ENCODE data around the gene PPME1. TPM values are rescaled to one million over a fixed set of nuclear protein-coding genes. Genes with fewer than 3 reads are reported as not detected.

PPME1 gene
- total RNA-seq, 4 donors from 2014 or later = 32.3 to 55.3 (median 38.8) TPM

DNA sequence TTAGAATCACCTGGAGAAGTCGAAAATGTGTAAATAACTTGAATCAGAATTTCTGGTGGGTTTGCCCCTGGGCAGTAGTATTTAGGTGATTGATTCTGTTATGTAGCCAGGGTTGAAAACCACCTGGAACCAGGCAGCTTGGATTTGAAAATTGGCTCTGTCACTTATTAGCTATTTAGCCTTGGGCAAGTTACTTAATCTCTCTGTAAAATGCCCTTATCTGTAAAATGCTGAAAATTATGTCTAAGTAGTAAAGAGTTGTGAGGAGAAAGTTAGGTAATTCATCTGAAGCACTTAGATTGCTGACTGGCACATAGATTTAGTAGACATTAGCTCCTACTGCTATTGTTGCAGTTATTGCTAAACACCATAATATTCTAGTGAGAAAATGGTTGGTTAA, 49.3 kb downstream of the PPME1 start:
- WGBS, 2 donors = 96 to 100% methylated on average over 1 of the region's 1 CpG
- Histone ChIP-seq H3K36me3 (no peaks in the 10 kb centered on the region), H3K4me3 (replicated peaks in 1 of 3) (no peak overlapping the region), H3K27me3 (no peaks in the 10 kb centered on the region), H3K4me1 (peaks cover 13 to 16% of the 10 kb centered on the region in 2 donors), H3K9me3 (no peaks in the 10 kb centered on the region), H3K27ac (peak overlapping the region; percentile 40 to 73 (median 62))
- no peak for DNase-seq
- intact Hi-C loops (cut with DNase I) = no loop called here
- TF ChIP-seq POLR2A (IDR thresholded peaks at IDR 0.05) = no peak
- TF ChIP-seq, protein P1, sequence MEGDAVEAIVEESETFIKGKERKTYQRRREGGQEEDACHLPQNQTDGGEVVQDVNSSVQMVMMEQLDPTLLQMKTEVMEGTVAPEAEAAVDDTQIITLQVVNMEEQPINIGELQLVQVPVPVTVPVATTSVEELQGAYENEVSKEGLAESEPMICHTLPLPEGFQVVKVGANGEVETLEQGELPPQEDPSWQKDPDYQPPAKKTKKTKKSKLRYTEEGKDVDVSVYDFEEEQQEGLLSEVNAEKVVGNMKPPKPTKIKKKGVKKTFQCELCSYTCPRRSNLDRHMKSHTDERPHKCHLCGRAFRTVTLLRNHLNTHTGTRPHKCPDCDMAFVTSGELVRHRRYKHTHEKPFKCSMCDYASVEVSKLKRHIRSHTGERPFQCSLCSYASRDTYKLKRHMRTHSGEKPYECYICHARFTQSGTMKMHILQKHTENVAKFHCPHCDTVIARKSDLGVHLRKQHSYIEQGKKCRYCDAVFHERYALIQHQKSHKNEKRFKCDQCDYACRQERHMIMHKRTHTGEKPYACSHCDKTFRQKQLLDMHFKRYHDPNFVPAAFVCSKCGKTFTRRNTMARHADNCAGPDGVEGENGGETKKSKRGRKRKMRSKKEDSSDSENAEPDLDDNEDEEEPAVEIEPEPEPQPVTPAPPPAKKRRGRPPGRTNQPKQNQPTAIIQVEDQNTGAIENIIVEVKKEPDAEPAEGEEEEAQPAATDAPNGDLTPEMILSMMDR (IDR thresholded peaks at IDR 0.05) = no peak

DNA sequence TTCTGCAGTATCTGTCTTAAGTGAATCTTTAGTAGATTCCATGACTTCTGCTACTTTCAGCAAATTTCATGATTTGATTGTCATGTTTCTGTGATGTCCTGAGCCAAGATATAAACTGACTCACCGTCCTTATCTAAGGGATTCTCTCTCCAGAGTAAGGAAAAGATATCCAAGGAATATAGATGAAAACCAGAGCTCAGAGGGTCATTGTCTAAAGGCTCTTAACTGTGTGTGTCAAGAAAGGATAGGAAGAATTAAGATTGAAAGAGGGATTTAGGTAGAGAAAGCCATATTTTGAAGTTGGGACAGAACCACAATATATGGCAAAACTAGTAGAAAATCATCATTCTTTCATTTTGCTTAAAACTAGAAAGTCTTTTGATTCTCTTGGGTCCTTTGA, 50.7 kb downstream of the PPME1 start:
- intact Hi-C loops (cut with DNase I) = no loop called here

DNA sequence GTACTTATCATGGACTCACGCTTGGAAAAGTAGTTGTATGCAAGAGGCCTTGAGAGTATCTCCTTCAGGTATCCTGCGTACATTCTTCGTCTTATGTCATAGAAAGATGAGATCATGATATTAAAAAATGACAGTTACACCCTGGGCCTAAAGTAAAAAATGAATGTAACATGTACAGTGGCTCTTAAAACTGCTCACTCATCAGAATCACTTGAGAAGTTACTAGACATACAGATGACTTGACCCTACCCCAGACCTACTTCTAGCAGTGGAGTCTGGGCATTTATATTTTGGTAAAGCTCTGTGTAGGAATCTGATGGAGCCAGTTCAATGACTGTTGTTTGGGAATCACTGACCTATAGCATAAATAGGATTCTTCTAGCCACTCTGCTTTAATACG, 54.5 kb downstream of the PPME1 start:
- no peaks in the 10 kb centered on the region for H3K9me3 ChIP-seq
- H3K27me3 ChIP-seq = no peaks in the 10 kb centered on the region
- TF ChIP-seq POLR2A (IDR thresholded peaks at IDR 0.05) = no peak
- TF ChIP-seq, protein P1 (IDR thresholded peaks at IDR 0.05) = no peak
- intact Hi-C loops (cut with DNase I) = no loop called here
- H3K4me1 ChIP-seq = peaks cover 19 to 38% of the 10 kb centered on the region in 2 donors
- H3K27ac ChIP-seq = peak overlapping the region; percentile 4 to 32 (median 31)
- DNase-seq = no peak
- H3K36me3 ChIP-seq = peaks cover 1 to 2% of the 10 kb centered on the region in 2 donors
- no peak overlapping the region for H3K4me3 ChIP-seq (replicated peaks in 1 of 3)
- 88 to 95% methylated on average over 4 of the region's 4 CpGs for whole genome bisulfite sequencing, 2 donors

More for the DNA sequence above, 50.7 kb downstream of the PPME1 start:
- no peak for TF ChIP-seq POLR2A (IDR thresholded peaks at IDR 0.05)
- TF ChIP-seq, protein P1 (IDR thresholded peaks at IDR 0.05) = no peak
- Histone ChIP-seq H3K4me3 (replicated peaks in 1 of 3) (no peak overlapping the region), H3K27me3 (no peaks in the 10 kb centered on the region), H3K27ac (no peak overlapping the region), H3K9me3 (no peaks in the 10 kb centered on the region), H3K4me1 (peaks cover 25 to 26% of the 10 kb centered on the region in 2 donors), H3K36me3 (no peaks in the 10 kb centered on the region)
- 79 to 86% methylated on average over 1 of the region's 1 CpG for WGBS, 2 donors
- DNase-seq = no peak

GRCh38 chr11:74226907-74227306, 55.8 kb downstream of the PPME1 start:
- intact Hi-C loops (cut with DNase I) = no loop called here
- Histone ChIP-seq H3K27ac (peak overlapping the region; percentile 24 to 61 (median 48)), H3K36me3 (peaks cover 9% of the 10 kb centered on the region in 2 donors), H3K27me3 (no peaks in the 10 kb centered on the region), H3K9me3 (no peaks in the 10 kb centered on the region), H3K4me3 (replicated peaks in 1 of 3) (no peak overlapping the region), H3K4me1 (peaks cover 12 to 35% of the 10 kb centered on the region in 2 donors)
- peak; percentile 80 to 81 for DNase-seq
- TF ChIP-seq POLR2A (IDR thresholded peaks at IDR 0.05) = no peak
- TF ChIP-seq, protein P1 (IDR thresholded peaks at IDR 0.05) = peak in 4 of 6 experiments; percentile 36 to 58 (median 51)
- WGBS, 2 donors = 23 to 24% methylated on average over 2 of the region's 2 CpGs

DNA sequence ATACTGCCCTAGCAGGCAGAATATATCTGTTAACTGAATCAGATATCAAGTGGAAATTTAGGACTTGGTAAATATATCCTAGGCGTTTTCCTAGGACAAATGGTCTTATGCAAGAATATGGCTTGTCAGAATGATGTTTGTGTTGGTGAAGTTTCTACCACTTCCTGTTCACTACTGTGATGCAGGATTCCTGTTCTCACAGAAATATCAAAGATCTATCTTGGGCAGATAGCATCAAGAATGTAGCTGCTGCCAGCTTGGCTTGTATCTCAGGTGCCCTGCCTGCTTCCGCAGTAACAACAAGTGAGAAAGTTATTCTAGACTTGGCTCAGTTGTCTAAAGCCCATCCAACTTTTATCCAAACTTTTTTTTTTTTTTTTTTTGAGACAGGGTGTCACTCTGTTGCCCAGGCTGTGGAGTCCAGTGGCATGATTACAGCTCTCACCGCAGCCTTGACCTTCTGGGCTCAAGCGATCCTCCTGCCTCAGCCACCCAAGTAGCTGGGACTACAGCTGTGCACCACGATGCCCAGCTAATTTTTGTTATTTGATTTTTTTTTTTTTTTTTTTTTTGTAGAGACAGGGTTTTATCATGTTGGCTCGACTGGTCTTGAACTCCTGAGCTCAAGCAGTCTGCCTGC, 61.3 kb downstream of the PPME1 start:
- WGBS, 2 donors = 64 to 74% methylated on average over 6 of the region's 6 CpGs
- DNase-seq = peak; percentile 64 to 67
- no peaks in the 10 kb centered on the region for H3K27me3 ChIP-seq
- TF ChIP-seq, protein P1 (IDR thresholded peaks at IDR 0.05) = no peak
- TF ChIP-seq POLR2A (IDR thresholded peaks at IDR 0.05) = no peak
- H3K4me3 ChIP-seq (replicated peaks in 1 of 3) = no peak overlapping the region
- intact Hi-C loops (cut with DNase I) = no loop called here
- H3K4me1 ChIP-seq = peaks cover 10 to 27% of the 10 kb centered on the region in 2 donors
- no peaks in the 10 kb centered on the region for H3K9me3 ChIP-seq
- peak overlapping the region in 1 of 3 donors; percentile 26 for H3K27ac ChIP-seq
- H3K36me3 ChIP-seq = peaks cover 18 to 21% of the 10 kb centered on the region in 2 donors
